GM21717 (cell line): ENCODE measurements around the gene TGM2.

Experiments used
- ATAC-seq: cut with Tn5 transposase; IDR thresholded peaks from one replicate; pipeline ENCODE4 v1.9.1; 2021; ENCODE audit warnings: mild to moderate bottlenecking, moderate library complexity; ENCODE audit not compliant: unreplicated experiment

TGM2 gene

DNA sequence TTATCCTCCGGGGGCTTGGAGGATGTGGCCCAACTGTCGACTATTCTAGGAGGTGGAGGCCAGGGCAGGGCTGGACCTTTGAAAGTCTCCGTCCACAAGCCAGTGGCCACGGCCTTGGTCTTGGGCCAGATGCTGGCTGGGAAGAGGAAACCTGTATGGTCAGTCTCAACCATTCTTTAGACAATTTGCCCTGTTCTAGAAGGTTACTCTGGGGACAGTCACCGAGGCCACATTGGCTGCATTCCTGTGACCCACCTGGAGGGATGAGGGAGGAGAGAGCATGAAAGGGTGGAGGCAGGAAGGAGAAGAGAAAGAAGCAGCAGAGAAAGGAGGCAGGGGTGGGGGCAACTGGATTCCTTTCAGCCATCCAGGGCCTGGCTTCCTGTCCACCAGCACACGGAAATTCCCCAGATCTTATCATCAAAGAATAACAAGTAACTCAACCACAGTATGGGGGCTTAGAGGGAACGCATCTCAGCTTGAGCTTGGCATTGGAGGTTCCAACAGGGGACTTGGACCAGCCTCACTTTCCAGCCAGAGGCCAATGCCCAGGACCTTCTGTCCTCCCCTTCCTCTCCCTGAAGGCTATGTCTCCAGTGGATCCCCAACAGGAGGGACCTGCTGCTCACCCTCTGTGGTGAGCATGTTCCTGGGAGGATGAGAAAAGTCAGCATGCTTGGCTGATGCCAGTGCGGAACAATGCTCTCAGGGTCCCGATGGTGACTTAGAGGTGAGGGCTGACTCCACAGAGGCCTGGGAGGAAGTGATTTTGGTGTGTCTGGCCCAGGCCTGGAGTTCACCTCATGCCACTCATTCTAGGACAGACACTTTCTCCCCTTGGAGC, 30.4 kb downstream of the TGM2 start:
- no peak for ATAC-seq

DNA sequence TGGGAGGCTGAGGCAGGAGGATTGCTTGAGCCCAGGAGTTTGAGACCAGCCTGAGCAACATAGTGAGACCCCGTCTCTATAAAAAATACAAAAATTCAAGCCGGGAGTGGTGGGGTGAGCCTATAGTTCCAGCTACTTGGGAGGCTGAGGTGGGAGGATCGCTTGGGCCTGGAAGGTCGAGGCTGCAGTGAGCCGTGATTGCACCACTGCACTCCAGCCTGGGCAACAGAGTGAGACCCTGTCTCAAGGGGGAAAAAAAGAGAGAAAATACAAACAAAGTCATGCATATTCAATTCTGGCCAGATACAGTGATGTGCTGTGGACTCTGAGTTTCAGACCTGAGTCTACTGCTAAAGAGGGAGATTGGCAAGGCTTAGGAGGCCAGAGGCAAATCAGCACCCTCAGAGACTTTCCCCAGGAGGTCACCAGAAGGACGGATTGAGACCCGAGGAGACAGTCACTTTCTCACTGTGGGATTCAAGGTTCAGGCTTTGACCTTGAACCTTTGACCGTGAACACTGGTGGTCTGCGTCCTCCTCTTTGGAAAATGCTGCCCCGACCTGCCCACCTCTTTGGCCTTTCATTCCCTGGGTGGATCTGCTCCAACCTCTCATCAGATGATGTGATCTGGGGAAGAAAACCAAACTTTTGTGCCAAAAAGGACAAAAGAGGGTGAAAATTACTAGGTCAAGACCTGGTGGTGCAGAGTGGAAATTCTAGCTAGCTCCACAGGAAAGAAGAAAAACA, 31.2 kb downstream of the TGM2 start:
- no peak for ATAC-seq

DNA sequence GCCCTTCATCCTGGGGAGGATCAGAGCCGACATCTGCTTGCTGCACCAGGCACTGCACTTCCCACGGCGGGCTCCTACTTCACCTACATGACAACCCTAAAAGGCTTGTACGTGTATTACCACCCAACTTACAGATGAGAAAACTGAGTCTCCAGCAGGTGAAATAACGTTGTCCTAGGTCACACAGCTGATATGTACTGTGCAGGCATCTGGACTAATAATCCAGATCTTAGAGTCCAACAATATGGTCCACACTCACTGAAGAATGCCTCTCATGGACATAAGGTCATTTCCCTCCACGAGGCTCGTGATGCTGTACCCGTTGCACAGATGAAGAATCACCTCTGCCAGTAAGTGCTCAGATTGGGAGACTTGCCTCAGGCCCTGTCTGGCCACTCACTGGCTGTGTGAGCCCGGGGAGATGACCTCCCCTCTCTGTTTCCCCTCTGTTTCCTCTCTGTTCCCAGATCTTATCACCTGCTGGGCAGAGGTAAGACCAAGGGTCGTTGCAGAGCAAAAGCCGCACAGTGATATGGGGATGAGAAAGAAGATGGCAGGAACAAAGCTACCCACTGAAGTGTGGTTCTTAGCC, 32.1 kb downstream of the TGM2 start:
- no peak for ATAC-seq

DNA sequence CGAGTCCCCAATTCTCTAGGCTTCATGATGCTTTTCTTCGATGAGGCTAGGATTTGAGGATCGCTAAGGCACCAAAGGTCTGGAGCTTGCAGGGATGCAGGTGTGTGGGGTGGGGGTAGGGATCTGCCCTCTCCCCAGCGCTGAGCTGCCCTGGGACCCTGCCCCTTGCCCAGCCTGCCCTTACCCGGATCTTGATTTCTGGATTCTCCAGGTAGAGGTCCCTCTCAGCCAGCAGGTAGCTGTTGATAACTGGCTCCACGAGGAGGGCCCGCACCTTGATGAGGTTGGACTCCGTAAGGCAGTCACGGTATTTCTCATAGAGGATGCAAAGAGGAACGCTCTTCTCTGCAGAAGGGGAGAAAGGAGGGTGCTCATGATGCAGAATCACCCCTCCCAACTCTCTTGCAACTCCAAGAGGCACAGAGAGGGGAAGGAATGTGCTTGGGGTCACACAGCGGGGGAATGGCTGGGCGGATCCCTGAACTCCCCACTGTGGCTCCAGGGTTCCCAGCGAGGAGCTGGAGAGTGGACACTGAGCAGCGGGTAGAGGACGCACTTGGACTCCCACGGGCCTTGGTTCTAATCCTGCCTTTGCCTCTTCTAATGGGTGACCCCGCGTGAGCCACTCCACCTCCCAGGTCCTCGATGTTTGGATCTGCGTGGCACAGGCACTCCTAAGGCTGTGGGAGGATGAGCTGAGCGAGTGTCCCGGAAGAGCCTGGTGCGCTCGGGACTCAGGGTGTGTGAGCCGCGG, 32.7 kb downstream of the TGM2 start:
- ATAC-seq = no peak

DNA sequence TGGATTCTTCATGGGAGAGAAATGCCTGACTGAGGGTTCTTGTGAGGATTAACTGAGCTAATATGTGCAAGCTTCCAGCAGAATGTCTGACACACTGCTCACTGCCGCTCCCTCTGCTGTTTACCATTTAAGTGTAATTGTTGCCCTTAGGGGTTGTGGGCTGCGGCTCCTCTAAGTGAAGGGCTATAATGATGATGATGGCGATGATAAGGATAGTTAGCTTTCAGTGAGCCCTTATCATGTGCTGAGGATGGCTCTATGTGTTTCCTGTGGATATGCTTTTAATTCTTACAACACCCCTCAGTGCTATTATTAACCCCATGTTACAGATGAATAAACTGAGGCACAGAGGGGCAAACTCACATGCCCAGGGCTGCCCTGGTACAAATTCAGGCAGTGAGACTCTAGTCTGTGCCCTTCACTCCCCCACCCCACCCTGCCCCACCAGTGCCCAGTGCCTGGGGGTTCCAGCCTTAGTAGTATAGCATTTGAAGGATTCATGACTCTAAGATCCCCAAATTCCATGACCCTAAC, 33.4 kb downstream of the TGM2 start:
- ATAC-seq = no peak

DNA sequence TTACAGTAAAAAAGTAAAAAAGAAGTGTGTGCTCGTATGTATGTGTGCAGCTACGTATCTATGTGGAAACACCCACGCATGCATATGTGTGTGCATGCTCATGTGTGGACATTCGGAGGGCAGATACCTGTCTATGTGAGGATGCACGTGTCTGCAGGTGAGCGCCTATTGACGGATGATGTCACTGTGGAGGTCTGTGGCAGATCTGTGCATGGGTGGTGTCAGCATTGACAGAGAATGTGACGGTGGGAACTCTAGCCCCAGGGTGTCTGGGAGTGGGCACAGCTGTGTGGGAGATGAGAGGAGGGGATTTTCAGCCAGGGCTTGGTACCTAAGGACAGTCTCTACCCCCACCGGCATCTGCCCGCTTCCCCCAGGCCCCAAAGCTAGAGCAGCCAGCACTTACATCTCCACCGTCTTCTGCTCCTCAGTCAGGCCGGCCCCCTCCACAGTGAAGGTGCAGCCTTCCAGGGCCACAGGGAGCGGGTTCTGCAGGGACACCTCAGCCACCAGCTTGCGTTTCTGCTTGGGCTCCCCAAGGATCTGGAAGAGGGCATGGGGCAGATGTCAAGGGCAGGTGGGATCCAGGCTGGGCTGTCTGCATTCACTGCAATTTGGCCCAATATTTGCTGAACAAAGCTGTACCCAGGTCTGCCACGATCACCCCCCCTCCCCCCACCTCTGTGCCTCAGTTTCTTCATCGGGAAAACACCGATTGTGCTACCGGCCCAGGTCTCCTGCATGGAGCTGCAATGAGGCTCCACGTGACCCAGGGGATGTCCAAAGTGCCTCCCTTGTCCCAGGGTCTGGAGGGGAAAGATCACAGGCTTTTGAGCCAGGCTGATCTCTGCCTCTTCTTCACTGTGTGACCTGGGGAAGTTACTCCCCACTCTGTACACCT, 34.1 kb downstream of the TGM2 start:
- ATAC-seq = no peak

DNA sequence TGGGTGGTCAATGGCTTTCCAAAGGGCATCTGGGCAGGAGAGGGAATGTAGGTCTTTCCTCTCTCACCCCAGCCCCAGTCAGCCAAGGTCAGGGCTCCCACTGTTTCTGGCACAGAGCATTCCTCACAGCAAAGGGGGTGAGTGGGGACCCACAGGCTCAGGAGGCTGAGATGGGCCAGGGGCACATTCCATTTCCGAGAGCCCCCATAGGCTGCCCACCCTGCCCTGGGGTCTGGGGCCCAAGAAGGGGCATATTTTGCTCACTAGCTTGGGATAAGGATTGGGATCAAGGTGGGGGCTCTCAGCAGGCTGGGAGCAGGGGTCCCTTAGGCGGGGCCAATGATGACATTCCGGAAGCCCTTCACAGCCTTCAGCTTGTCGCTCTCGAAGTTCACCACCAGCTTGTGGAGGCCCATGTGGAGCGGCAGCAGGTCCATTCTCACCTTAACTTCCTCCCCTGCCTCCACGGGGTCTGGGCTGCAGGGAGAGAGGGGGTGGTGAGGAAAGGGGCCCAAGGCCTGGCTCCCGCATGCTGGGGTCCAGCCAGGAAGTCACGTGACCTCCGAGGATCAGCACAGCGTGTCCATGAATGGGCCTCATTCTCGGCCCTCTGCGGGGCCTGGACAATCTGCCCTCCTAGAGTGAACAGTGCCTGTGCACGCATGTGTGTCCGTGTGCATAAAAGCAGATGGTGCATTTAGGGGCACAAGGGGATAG, 35.0 kb downstream of the TGM2 start:
- no peak for ATAC-seq

DNA sequence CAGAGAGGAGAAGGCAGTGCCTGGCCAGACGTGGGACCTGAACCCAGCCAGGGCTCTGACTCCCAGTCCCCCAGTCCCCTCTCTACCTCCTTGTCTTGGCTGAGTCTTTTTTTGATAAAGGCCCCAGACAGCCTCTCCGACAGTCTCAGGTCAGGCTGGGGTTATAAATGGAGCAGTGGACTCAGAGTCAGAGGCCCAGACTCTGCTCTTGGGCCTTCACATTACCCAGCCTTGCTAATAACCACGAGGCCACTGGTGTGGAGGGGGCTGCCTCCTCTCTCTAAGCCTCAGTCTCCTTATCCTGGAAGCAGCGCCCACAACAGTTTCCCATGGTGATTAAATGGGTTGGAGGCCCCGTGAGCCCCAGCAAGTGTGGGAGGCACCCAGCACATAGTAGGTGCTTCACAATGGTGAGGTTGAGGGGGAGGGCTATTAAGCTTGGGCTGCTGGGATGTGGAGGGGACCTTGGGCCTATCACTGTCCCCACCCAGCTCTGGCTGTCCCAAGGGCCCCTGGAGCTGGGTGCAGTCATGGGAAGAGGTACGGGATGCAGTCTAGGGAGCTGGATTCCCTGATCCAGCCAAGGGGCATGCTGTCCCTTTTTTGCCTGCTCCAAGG, 35.7 kb downstream of the TGM2 start:
- no peak for ATAC-seq

DNA sequence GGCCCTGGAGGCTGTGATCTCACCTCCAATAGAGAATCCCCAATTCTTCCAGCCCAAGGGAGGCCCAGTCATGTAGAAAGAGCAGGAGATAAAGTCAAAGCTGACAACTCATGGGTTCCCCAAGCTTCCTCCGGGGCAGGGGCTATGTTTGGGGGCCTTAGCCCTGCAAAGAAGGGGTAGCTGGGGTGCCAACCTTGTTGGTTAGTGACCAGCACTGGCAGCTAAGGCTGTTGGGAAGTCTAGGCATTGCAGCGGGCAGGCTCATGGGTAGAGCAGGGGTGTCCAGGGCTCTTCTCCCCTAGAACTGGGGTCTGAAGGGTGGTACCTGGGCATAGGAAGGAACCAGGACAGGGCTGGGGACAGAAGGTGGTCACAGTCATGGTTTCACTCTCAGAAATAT, 36.4 kb downstream of the TGM2 start:
- ATAC-seq = no peak

DNA sequence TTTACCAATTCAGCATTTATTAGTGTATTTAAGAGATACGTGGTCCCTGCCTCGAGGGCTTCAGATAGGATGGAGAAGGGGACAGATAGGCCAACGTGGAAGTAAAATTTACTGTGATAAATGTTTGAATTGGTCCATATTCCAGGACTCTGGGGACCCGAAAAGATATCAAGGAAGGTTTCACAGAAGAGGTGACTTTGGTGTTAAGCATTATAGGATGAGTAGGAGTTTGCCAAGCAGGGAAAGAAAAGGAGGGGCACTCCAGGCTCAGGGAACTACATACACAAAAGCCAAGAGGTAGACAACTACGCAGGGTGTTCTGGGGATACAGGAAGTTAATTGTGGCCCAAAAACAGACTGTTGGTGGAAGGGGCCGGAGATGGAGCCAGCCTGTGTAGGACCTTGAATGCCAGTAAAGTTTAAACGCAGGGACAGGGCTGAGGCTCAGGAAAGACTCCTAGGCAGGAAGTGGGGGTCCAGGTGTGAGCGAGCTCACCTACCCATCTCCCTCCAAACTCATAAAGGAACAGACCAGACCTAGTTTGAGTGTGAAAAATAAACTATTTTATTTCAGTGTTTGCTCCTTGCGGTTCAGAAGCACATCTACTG, 37.0 kb downstream of the TGM2 start:
- no peak for ATAC-seq

DNA sequence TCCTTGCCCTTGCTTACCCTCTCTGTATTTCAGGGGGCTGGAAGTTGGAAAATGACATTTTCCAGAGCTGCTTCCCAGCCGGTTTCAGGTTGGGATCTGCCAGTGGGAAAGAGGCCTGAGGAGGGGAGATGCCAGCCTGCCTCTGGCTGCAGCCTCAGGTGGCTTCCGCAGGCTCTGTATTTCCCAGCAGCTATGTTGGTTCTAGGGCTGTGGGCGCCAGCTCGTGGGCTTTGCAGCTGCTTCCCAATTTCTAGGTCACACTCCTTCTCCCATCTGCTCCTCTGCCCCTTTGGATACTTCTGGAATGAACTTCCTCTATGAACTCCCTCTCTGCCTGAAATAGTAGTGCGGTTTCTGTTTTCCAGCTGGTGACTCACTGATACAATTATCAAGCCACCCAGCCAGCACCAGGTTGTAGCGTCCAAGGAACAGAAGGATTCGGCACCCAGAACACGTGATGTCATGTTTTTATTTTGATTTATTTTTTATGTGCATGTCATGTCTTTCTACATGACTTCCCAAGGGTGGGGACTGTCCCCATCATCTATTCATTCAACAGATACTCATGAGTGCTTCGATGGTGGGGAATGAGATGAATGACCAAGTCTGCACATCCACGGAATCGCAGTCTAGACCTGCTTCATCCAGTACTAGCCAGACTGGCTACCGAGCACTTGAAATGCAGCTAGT, 38.0 kb downstream of the TGM2 start:
- no peak for ATAC-seq

DNA sequence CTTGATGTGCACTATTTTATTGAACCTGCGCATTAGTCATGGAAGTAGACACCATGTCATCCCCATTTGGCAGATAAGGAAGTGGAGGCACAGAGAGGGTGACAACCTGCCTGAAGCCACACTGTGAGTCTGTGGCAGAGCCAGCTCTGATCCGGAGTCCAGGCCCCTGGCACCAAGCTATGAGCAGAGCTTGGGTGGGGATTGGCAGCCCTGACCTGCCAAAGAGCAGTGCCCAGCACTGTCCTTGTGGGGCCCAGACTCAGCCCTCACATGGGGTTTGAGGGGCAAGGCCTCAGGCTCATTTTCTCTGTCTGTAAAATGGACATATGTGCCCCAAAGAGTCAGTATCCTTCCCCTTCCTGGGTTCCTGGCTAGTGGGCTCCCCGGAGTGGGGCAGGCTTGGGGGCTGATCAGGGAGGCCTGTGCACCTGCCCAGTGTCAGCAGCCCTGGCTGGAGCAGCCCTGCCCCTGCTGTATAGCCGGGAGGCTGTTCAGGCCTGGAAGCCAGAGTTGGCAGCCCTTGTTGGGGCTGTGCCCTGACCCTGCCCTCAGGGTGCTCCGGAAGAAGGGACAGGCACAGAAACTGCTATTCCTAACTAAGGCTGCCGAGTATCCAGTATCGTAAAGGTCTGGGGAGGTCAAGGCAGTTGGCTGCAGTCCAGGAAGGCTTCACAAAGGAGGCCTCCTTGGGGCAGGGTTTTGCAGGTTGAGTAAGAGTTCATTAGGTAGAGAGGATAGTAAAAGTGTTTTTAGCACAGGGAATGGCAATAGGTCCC, 38.7 kb downstream of the TGM2 start:
- ATAC-seq = no peak

DNA sequence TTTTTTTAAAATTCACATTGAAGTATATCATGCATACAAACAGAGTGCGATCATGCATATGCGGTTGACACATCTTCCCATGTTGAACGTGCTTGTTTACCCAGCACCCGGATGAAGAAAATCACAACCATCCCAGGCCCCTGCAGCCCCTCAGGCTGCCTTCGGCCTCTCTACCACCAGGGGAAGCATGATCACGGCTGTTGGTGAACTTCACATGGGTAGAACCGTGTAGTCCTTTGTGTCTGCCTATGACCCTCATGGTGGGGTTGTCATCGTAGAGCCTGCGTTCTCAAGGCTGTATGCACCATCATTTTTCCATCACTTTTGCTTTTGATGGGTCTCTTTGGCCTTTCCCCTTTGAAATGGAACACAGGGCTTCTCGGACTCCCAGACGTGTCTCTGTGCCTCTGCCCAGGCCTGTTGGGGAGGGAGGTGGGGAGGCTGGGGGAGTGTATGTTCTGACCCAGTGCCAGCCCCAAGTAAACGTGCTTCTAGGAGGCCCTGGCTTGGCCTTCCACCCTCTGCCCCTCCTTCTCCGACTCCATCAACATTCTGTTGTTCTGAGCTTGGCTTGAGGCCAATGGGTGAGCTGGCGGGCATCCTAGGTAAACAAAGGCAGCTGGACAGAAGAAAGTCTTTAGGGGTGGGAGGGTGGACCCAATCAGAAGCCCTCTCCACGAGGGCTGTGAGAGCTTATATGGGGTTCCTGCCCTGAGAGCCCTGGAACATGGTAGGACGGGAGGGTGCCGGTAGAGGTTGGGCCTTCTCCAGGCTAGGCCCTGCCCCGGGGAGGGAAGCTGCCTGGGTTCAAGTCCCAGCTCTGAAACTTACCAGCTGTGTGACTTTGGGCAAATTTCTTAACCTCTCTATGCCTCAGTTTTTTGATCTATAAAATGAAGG, 39.7 kb downstream of the TGM2 start:
- ATAC-seq = no peak

DNA sequence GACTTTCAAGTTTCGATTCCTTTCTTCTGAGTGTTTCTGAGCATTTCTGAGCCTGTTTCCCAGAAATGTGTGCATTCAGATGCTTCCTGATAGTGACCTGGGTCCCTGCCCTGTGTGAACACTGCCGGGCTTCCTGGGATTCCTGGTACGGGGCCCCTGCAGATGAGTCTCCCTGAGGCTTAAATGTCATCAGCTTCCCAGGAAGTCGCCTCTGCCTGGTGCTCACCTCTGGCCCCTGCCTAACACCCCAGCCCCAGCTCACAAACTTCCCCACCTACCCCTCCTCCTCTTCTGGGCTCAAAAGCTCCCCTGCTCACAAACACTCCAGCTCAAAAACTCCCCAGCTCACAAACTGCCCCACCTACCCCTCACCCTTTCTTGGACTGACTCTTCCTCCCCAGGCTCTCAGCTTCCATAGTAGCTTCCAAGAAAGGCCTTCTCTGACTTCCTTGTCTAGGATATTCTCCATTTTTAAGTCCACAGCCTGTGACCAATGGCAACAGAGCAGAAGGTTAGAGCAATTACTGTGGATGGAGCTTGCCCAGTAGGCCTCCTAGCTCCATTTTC, 42.0 kb downstream of the TGM2 start:
- ATAC-seq = no peak

DNA sequence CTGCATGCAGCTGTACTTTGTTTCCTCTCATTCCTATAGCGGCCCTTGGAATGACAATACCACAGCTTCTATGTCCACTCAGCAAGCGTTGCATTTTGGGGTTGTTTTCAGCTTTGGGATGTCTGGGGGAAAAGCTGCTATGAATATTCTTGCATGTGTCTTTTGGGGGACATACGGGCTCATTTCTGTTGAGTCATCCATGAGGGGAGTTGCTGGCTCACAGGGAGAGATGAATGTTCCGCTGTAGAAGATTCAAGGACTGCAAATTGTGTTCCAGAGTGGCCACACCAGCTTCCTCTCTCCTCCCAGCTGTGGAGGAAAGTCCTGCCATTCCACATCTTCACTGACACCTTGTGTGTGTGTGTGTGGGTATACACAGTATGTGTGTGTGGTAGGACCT, 43.3 kb downstream of the TGM2 start:
- ATAC-seq = no peak

DNA sequence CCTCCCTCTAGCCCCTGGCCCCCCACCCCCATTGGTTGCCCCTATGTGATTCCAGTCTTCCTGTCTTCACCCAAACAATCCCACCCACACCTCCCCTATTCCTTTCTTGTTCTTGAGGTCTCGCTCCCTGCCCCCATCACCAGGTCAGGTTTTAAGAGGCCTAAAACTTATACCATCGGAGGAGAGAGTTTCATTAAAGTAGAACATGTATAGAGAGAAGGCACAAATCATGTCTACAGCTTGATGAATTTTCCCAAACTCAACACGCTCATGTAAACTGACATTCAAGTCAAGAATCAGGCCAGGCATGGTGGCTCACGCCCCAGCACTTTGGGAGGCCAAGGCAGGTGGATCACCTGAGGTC, 44.5 kb downstream of the TGM2 start:
- ATAC-seq = no peak
